NCI-H2107 treated with DMSO at 0.1 percent for 48 hours (cell line): Measurements from ENCODE around the gene KCTD7.
"Not testable (repeated sequence)": the region's sequence is repeated elsewhere in the genome, so short reads cannot be mapped to it uniquely, and the experiment has no call there.

Source experiments
- DNase-seq: peaks from one replicate; lab custom pipeline; 2025; ENCODE audit not compliant: unreplicated experiment; lab: John Stamatoyannopoulos, UW

The KCTD7 gene

DNA sequence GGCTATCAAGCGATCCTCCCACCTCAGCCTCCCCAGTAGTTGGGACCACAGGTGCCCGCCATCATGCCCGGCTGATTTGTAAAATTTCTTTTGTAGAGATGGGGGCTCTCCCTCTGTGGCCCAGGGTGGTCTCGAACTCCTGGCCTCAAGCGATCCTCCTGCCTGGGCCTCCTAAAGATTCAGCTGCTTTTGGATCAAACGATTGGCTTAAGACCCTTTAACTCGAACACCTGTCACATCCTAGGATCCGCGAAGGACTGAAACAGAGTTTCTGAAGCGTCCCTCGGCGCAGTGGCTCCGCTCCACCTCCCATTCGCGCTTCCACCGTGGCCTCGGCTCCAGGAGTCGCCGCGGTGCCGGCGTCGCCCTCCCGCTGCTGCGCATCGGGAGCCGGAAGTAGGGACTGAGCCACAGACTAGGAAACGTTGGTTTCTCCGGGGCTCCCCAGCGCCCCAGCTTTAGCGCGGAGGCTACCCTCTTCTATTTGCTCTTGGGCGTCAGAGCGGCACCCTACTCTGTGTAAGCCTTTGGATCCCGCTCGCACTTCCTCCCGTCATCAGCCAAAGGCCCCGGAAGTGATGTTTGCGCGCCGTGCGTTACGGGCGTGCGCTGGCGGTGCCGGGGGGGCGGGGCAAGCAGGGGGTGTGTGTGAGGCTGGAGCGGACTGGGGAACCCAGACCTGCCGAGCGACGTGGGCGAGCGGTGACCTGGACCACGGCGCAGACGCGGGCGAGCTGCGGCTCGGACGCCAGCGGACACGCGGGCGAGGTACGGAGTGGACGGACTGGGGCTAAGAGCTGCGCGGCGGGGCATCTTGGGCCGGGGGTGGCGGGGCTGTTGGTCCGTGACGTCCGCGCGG lies 53.0 kb downstream of the KCTD7 start:
- peak; percentile 80 for DNase-seq

DNA sequence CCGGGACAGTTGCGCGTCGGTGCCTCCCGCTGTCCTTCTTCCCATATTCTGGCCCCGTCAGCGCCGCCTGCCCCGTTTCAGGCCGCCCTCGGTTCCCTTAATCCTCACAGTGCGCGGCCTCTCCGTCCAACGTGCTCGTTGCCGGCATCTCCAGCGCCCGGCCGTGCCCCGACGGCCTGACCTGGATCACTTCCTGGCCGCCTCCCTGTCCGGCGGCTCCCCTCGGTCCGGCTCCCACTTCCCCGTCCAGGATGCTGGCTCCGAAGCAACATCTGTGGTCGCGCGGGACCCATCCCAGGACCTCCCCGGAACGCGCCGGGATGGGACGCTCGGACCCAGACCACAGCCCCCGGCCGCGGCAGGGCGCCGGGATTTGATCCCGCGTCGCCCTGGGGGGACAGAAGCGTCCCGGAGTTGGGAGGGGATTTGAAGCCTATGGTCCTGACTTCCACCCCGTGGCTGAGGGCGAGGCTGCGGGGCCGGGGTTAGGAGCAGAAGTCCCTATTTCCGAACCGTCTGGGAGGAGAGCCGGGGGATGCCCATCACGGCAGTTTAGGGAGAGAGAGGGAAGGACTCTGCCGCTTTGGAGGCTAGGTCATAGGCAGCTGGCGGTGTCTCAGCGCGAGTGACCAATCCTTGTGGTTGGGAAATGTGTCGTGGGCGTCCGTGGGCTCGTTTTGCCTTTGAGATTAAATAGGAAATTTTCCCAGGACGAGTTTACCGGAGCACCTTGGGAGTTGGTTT lies 53.8 kb downstream of the KCTD7 start:
- DNase-seq = no peak

DNA sequence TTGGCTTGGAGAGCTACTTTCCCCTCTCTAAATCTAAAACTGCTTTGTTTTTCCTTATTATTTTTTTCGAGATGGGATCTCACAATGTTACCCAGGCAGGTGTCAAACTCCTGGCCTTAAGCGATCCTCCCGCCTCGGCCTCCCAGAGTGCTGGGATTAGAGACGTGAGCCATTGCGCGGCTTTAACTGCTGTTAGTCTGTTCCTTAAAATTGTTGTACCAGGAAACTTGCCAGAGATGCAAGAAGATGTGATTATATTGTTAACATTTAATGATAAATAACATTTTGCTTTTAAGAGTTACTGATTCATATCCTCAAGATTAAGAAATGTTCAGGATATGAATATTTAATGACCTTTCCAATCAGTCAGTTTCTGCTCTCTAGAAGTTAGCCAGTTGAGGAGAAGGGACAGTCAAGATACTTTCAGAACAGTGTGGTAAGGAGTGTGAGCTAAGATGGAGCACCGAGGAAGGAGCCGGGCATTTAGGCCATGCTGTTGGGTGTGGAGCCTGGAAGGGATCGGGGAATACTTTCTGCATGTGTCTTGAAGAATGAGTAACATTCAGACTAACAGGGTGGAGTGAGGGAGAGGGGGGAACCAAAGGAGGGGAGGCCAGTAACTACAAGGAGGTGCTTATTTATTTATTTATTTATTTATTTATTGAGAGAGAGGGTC lies 54.6 kb downstream of the KCTD7 start:
- DNase-seq = not testable (repeated sequence)

DNA sequence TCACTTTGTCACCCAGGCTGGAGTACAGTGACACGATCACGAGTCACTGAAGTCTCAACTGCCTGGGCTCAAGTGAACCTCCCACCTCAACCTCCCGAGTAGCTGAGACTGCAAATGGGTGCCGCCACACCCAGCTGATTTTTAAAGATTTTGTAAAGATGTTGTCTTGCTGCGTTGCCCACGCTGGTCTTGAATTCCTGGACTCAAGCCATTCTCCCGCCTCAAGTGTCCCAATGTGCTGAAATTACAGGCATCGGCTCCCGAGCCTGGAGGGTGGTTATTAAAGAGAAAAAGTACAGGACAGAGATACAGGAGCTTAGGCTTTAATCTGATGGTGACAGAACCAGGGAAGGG lies 55.1 kb downstream of the KCTD7 start:
- DNase-seq = no peak

DNA sequence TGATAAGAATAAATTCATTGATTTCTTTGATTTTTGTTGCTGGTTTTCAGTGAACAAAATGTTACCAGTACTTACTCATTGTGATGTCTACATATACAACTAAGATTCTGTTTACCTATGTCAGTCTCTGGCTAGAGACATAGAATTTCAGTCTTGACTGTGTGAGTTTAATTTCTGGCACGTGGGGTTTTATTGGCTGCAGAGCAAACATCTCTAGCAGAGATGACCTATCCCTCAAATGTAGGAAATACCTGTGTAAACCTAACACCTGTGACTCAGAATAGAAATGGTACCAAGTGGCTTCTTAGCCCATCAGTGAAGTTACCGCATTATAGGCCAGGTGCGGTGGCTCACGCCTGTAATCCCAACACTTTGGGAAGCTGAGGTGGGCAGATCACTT lies 57.0 kb downstream of the KCTD7 start:
- DNase-seq = not testable (repeated sequence)

DNA sequence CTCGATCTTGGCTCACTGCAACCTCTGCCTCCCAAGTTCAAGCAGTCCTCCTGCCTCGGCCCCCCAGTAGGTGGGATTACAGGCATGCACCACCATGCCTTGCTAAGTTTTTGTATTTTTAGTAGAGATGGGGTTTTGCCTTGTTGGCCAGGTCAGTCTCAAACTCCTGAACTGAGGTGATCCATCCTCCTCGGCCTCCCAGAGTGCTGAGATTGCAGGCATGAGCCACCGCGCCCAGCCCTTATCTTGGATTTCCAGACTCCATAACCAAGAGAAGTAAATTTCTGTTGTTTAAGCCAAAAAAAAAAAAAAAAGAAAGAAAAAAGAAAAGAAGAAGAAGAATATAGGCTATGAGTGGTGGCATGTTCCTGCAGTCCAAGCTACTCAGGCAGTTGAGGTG lies 58.5 kb downstream of the KCTD7 start:
- DNase-seq = no peak

DNA sequence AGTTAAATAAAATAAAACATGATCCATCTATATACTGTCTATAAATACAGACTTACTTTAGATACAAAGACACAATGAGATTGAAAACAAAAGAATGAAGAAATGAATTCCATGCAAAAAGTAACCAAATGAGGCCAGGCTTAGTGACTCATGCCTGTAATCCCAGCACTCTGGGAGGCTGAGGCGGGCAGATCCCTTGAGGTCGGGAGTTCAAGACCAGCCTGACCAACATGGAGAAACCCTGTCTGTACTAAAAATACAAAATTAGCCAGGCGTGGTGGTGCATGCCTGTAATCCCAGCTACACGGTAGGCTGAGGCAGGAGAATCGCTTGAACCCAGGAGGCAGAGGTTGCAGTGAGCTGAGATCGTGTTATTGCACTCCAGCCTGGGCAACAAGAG lies 59.0 kb downstream of the KCTD7 start:
- not testable (repeated sequence) for DNase-seq

DNA sequence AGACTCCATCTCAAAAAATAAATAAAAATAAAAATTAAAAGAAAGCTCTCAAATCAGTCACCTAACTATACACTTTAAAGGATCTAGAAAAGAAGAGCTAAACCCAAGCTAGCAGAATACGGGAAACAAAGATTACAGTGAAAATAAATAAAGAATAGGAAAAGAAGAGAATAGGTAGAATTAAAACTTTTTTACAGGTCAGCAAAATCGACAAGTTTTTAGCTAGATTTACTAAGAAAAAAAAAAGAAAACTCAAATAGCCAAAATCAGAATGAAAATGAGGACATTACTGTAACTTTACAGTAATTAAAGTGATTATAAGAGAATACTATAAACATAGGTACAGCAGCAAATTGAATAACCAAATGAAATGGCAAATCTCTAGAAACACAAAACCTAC lies 60.4 kb downstream of the KCTD7 start:
- DNase-seq = no peak

DNA sequence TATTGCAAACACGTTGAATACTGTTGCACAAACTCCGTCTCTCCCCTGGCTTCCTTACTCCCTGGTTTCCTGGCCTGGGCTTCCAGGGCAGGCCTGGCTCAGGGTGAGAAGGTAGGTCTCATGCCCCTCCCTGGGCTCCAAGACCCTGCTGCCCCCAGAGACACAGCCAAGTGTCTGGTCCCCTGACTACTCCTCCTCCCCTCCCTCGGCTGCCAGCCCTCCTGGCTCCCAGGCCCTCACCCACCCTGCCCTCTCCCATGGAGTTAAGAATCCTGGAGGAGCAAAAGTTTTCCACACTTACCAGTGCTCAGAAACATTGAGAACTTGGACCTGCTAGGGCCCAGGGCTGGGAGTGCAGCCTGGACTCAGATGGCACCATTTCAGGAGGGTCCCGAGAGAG lies 64.7 kb downstream of the KCTD7 start:
- no peak for DNase-seq
